ENCODE measurements around the gene PARN. TPM values are rescaled to one million over a fixed set of nuclear protein-coding genes. Genes with fewer than 3 reads are reported as not detected.

The PARN gene
- polyA plus RNA-seq, 3 donors: 18.4 to 24.4 (median 19.1) TPM

DNA sequence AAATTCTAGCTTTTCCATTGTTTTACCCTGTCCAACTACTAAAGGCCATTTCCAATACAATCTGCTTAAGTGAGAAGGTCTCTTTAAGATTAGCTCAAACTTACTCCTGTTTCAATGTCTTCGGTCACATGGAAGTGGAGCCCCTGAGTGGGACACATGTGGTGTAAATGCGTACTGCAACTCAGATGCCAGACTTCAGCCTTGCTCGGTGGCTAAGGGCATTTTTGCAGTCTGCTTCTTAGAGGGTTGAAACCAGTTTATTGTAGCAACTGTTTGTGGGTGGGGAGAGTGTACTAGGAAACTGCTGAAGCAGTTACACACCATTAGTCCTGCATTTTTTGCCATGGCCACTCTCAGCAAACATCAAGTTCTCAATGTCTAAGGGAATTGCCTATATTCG, 140.6 kb downstream of the PARN start:
- Histone ChIP-seq H3K4me1 (ENCODE audit: control insufficient read depth in 1 of 2, insufficient read depth in 2 of 2, low read length in 2 of 2) (peaks cover 11 to 15% of the 10 kb centered on the region in 2 donors), H3K9ac (ENCODE audit: insufficient read depth, low read length, poor library complexity, severe bottlenecking) (no peak overlapping the region), H3K79me2 (ENCODE audit: insufficient read depth, low read length) (no peaks in the 10 kb centered on the region), H3K4me2 (replicated peaks; ENCODE audit: extremely low read depth, low read length, poor library complexity, severe bottlenecking) (no peak overlapping the region), H3K9me3 (replicated peaks in 1 of 2; ENCODE audit: control insufficient read depth in 1 of 2, insufficient read depth in 1 of 2, low read length in 2 of 2) (no peaks in the 10 kb centered on the region), H2AFZ (ENCODE audit: insufficient read depth, low read depth, low read length, poor library complexity, severe bottlenecking) (no peak overlapping the region), H3K4me3 (replicated peaks in 1 of 3; ENCODE audit: low read depth in 2 of 3, low read length in 3 of 3) (no peak overlapping the region), H3K27me3 (ENCODE audit: control insufficient read depth in 2 of 2, insufficient read depth in 2 of 2, low read length in 2 of 2) (no peaks in the 10 kb centered on the region), H4K20me1 (ENCODE audit: insufficient read depth, low read length) (peaks cover under 1% of the 10 kb centered on the region), H3K36me3 (replicated peaks in 1 of 2; ENCODE audit: control insufficient read depth in 1 of 2, insufficient read depth in 2 of 2, low read length in 2 of 2) (peaks cover 0 to 4% of the 10 kb centered on the region in 2 donors), H3K27ac (ENCODE audit: low read depth in 1 of 2, low read length in 2 of 2) (no peak overlapping the region)
- Mint-ChIP-seq H3K27ac (no peak overlapping the region), H3K9me3 (no peaks in the 10 kb centered on the region), H3K27me3 (ENCODE audit: low read depth in 3 of 3) (peaks cover 0 to under 1% (median 0%) of the 10 kb centered on the region in 3 donors), H3K4me1 (peaks cover 20% of the 10 kb centered on the region), H3K4me3 (no peak overlapping the region), H3K36me3 (peaks cover 10 to 16% of the 10 kb centered on the region in 2 donors)
- no peak for DNase-seq
- intact Hi-C loops (cut with micrococcal nuclease): no loop called here
- TF ChIP-seq, protein P1, sequence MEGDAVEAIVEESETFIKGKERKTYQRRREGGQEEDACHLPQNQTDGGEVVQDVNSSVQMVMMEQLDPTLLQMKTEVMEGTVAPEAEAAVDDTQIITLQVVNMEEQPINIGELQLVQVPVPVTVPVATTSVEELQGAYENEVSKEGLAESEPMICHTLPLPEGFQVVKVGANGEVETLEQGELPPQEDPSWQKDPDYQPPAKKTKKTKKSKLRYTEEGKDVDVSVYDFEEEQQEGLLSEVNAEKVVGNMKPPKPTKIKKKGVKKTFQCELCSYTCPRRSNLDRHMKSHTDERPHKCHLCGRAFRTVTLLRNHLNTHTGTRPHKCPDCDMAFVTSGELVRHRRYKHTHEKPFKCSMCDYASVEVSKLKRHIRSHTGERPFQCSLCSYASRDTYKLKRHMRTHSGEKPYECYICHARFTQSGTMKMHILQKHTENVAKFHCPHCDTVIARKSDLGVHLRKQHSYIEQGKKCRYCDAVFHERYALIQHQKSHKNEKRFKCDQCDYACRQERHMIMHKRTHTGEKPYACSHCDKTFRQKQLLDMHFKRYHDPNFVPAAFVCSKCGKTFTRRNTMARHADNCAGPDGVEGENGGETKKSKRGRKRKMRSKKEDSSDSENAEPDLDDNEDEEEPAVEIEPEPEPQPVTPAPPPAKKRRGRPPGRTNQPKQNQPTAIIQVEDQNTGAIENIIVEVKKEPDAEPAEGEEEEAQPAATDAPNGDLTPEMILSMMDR (IDR thresholded peaks at IDR 0.05): no peak
- 90% methylated on average over 4 of the region's 4 CpGs for WGBS (ENCODE audit: insufficient coverage)

DNA sequence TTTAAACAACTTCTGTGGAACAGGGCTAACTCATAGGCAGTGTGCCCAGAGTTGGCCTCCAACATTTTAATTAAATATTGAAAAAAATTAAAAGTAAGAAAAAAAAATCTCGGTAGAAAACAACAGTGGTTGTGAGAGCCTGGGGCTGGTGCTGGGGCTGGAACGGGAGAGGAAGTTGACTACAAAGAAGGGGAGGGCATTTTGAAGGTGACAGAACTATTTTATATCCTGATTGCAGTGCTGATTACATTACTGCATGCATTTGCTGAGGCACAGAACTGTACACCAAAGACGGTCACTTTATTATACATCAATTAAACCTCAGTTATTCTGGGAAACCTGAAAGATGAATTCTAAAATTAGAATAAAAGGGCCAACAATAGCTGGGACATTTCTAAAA, 142.5 kb downstream of the PARN start:
- DNase-seq: peak in 2 of 3 donors; percentile 3 to 6
- Histone ChIP-seq H3K9ac (ENCODE audit: insufficient read depth, low read length, poor library complexity, severe bottlenecking) (no peak overlapping the region), H3K4me1 (ENCODE audit: control insufficient read depth in 1 of 2, insufficient read depth in 2 of 2, low read length in 2 of 2) (peaks cover 11 to 15% of the 10 kb centered on the region in 2 donors), H3K9me3 (replicated peaks in 1 of 2; ENCODE audit: control insufficient read depth in 1 of 2, insufficient read depth in 1 of 2, low read length in 2 of 2) (no peaks in the 10 kb centered on the region), H2AFZ (ENCODE audit: insufficient read depth, low read depth, low read length, poor library complexity, severe bottlenecking) (no peak overlapping the region), H3K27me3 (ENCODE audit: control insufficient read depth in 2 of 2, insufficient read depth in 2 of 2, low read length in 2 of 2) (no peaks in the 10 kb centered on the region), H3K4me2 (replicated peaks; ENCODE audit: extremely low read depth, low read length, poor library complexity, severe bottlenecking) (no peak overlapping the region), H3K27ac (ENCODE audit: low read depth in 1 of 2, low read length in 2 of 2) (no peak overlapping the region), H3K4me3 (replicated peaks in 1 of 3; ENCODE audit: low read depth in 2 of 3, low read length in 3 of 3) (no peak overlapping the region), H3K79me2 (ENCODE audit: insufficient read depth, low read length) (no peaks in the 10 kb centered on the region), H3K36me3 (replicated peaks in 1 of 2; ENCODE audit: control insufficient read depth in 1 of 2, insufficient read depth in 2 of 2, low read length in 2 of 2) (peaks cover under 1 to 10% of the 10 kb centered on the region in 2 donors), H4K20me1 (ENCODE audit: insufficient read depth, low read length) (no peaks in the 10 kb centered on the region)
- Mint-ChIP-seq H3K4me3 (peak overlapping the region in 1 of 2 donors; percentile 19), H3K27ac (peak overlapping the region in 3 of 7 donors; percentile 43 to 74 (median 68)), H3K4me1 (peaks cover 15% of the 10 kb centered on the region), H3K27me3 (ENCODE audit: low read depth in 3 of 3) (peaks cover 0 to 2% (median 0%) of the 10 kb centered on the region in 3 donors), H3K9me3 (no peaks in the 10 kb centered on the region), H3K36me3 (peaks cover 11 to 13% of the 10 kb centered on the region in 2 donors)
- TF ChIP-seq, protein P1 (IDR thresholded peaks at IDR 0.05): no peak
- WGBS (ENCODE audit: insufficient coverage): no CpG with 5 or more reads among the region's 3 CpGs
- intact Hi-C loops (cut with micrococcal nuclease): no loop called here

Measured in CD14-positive monocyte (primary cell).